Activated naive CD8-positive, alpha-beta T cell (primary cell): ENCODE results near the gene PWWP2A.

Experiments
- H3K27ac Mint-ChIP-seq: one replicate; pipeline ENCODE4 v1.8.0; 2021; ENCODE audit warnings: mixed read lengths
- H3K27me3 Mint-ChIP-seq: one replicate; pipeline ENCODE4 v1.8.0; 2021; ENCODE audit warnings: mixed read lengths
- H3K36me3 Mint-ChIP-seq: one replicate; pipeline ENCODE4 v1.8.0; 2021; ENCODE audit warnings: mixed read lengths
- H3K4me1 Mint-ChIP-seq: one replicate; pipeline ENCODE4 v1.8.0; 2021; ENCODE audit warnings: low read depth, mixed read lengths
- H3K4me3 Mint-ChIP-seq: one replicate; pipeline ENCODE4 v1.8.0; 2021; ENCODE audit warnings: mild to moderate bottlenecking, mixed read lengths
- H3K9me3 Mint-ChIP-seq: one replicate; pipeline ENCODE4 v1.8.0; 2021; ENCODE audit warnings: low read depth, mixed read lengths

Gene PWWP2A

DNA sequence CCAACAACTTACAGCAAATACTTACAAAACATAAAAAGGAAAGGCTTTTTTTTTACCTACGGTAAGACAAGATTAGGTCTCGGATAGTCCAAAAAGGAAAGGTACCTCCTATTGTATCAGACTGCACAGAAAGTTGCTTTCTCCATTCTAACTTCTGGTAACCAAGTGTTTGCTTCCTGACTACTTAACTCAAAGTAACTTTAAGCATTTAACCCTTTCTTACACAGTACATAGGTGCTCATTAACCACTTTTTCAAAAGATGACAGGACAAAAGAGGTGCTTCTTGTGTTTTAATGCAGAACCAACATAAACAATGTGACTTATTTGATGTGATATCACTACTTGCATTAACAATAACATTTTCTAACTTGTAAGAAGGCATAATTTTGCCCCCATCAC lies 23.1 kb downstream of the PWWP2A start:
- H3K4me3 Mint-ChIP-seq = no peak overlapping the region
- H3K4me1 Mint-ChIP-seq = peaks cover 10% of the 10 kb centered on the region
- H3K9me3 Mint-ChIP-seq = no peaks in the 10 kb centered on the region
- H3K27ac Mint-ChIP-seq = no peak overlapping the region
- H3K27me3 Mint-ChIP-seq = no peaks in the 10 kb centered on the region
- peaks cover 21% of the 10 kb centered on the region for H3K36me3 Mint-ChIP-seq

DNA sequence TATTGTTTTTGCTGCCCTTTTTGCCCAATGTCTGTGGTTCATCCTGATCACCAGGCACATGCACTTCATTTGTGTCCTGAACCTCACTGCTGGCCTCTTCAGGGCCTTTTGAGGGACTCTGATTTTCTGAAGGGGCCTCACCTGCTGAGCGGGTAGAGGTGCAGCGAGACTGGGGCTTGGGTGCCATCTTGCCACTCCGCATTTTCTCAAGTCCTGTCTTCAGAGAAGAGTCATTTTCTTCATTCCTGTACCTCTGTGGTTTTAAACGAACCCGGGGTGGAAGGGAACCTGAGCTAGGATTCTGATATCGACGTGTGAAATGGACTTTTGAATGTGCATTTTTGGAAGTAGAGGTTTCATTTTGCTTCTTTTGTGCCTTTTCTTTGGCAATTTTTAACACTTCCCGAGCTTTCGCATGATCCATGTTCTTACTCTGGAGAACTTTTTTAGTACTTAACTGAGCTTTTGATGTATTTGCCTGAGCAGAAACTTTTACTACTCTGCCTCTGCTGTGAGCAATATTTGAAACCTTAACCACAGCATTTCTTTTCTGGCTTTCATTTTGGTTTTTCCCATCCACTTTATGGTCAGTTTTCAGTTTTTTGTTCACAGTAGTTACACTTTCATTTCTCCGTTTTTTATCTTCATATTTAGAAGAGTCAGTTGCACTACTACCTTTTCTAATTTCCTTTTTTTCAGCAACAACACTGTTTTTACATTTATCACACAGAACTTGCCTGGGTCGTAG lies 26.1 kb downstream of the PWWP2A start:
- Mint-ChIP-seq H3K9me3 (no peaks in the 10 kb centered on the region), H3K27me3 (no peaks in the 10 kb centered on the region), H3K4me1 (peaks cover 7% of the 10 kb centered on the region), H3K27ac (no peak overlapping the region), H3K36me3 (peaks cover 25% of the 10 kb centered on the region), H3K4me3 (no peak overlapping the region)

DNA sequence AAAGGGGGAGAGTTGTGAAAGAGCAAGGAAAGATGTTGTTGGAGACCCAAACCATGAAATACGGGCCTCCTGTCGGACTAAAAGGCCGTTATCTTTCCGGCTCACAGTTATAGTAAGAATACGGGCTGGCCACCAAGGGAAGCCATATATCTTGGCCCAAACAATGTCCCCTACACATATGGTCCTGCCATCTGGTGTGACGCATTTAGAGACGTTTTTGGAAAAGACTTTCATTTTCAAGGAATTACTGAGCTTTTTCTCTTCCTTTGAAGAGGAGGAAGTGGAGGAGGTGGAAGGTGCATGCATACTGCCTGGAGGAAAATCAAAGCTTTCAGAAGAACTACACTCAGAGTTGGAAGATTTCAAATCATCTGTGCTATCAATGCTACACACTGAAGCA lies 26.7 kb downstream of the PWWP2A start:
- no peak overlapping the region for H3K4me3 Mint-ChIP-seq
- no peak overlapping the region for H3K27ac Mint-ChIP-seq
- peaks cover 5% of the 10 kb centered on the region for H3K4me1 Mint-ChIP-seq
- peaks cover 25% of the 10 kb centered on the region for H3K36me3 Mint-ChIP-seq
- no peaks in the 10 kb centered on the region for H3K27me3 Mint-ChIP-seq
- no peaks in the 10 kb centered on the region for H3K9me3 Mint-ChIP-seq

DNA sequence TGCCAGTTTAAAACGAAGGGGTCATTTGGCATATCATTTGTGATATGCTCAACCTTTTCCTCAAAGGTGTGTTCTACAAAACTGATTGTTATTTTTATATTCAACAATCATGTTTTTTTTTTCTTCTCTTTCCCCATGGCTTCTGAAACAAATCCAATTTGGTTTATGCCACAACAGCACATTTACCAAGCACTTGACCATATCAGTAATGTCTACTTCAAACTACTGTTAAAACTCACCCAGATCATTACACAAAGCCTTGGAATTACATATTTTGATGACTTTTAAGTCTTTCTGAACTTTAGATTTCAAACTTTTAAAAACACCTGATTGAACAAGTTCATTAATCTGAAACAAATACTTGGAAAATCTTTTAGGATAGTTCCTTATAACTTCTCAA lies 29.2 kb downstream of the PWWP2A start:
- H3K36me3 Mint-ChIP-seq = peaks cover 25% of the 10 kb centered on the region
- H3K27me3 Mint-ChIP-seq = no peaks in the 10 kb centered on the region
- no peaks in the 10 kb centered on the region for H3K9me3 Mint-ChIP-seq
- H3K27ac Mint-ChIP-seq = no peak overlapping the region
- no peak overlapping the region for H3K4me3 Mint-ChIP-seq
- peaks cover 5% of the 10 kb centered on the region for H3K4me1 Mint-ChIP-seq

DNA sequence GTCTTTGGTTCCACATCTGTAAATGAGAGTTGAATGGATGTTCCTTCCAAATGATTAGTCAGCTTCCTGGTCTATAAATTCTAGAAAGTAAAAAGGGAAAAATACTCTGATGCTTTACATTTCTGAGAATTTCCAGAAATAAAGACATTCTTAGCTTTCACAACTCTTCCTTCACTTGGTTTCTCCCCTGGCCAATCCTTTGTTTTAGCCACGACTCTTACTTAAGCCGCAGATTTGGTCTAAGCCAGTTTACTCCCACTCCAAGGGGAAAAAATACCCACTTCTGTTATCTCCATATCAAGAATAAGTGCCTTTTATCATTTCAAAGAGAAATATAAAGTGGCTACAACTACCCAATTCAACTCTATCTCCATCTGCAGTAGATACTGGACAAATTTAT lies 29.7 kb downstream of the PWWP2A start:
- H3K4me1 Mint-ChIP-seq = peaks cover 5% of the 10 kb centered on the region
- no peak overlapping the region for H3K27ac Mint-ChIP-seq
- H3K27me3 Mint-ChIP-seq = no peaks in the 10 kb centered on the region
- H3K9me3 Mint-ChIP-seq = no peaks in the 10 kb centered on the region
- no peak overlapping the region for H3K4me3 Mint-ChIP-seq
- peaks cover 25% of the 10 kb centered on the region for H3K36me3 Mint-ChIP-seq

DNA sequence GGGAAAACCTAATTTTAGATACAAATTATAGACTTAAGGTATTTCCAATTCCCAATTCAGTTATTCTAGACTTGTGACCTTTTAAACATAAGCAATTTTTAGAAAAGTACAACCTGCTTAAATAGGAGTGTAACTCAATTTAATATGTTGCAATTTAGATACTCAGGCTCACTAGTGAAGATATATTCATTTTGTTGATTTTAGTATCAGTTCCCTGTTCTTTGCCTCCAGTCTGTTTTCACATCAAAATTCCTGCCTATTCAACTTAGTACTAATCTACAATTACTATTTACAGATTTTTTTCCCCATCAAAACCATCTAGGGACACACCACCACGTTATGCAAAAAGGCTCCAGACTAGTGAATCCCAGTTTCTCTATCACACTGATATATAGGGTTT lies 30.4 kb downstream of the PWWP2A start:
- peaks cover 20% of the 10 kb centered on the region for H3K36me3 Mint-ChIP-seq
- H3K27ac Mint-ChIP-seq = no peak overlapping the region
- H3K4me1 Mint-ChIP-seq = peaks cover 3% of the 10 kb centered on the region
- no peaks in the 10 kb centered on the region for H3K27me3 Mint-ChIP-seq
- no peak overlapping the region for H3K4me3 Mint-ChIP-seq
- no peaks in the 10 kb centered on the region for H3K9me3 Mint-ChIP-seq

DNA sequence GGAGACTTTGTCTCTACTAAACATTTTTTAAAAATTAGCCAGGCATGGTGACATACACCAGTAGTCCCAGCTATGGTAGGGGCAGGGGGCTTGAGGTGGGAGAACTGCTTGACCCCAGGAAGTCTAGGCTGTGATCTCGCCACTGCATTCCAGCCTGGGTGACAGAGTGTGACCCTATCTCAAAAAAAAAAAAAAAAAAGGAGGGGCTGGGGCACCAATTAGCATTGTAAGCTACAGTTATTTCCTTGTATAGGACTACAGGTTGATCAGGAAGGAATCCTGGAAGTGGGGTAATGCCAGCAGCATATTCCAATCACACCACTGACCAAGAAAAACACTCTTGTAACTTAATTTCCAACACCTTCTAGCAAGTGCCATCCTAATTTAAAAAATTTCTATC lies 32.1 kb downstream of the PWWP2A start:
- Mint-ChIP-seq H3K36me3 (peaks cover 8% of the 10 kb centered on the region), H3K4me3 (no peak overlapping the region), H3K27ac (no peak overlapping the region), H3K4me1 (no peaks in the 10 kb centered on the region), H3K9me3 (no peaks in the 10 kb centered on the region), H3K27me3 (no peaks in the 10 kb centered on the region)

DNA sequence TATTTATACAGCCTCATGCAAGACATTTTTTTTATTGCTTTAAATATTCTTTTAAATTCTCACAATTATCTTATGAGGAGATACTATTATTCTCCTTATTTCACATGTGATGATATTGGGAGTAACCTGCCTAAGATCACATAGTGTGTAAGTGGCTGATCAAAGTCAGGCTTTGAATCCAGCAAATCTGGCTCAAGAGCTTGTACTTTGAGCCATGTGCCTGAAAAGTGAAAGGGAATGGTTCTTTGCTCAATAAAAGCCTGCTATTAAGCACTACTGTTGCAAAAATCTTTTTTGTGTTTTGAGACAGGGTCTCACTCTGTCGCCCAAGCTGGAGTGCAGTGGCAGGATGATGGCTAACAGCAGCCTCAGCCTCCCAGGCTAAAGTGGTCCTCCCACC lies 35.1 kb downstream of the PWWP2A start:
- no peaks in the 10 kb centered on the region for H3K9me3 Mint-ChIP-seq
- no peak overlapping the region for H3K4me3 Mint-ChIP-seq
- H3K27me3 Mint-ChIP-seq = no peaks in the 10 kb centered on the region
- H3K27ac Mint-ChIP-seq = no peak overlapping the region
- no peaks in the 10 kb centered on the region for H3K4me1 Mint-ChIP-seq
- H3K36me3 Mint-ChIP-seq = peaks cover 1% of the 10 kb centered on the region

DNA sequence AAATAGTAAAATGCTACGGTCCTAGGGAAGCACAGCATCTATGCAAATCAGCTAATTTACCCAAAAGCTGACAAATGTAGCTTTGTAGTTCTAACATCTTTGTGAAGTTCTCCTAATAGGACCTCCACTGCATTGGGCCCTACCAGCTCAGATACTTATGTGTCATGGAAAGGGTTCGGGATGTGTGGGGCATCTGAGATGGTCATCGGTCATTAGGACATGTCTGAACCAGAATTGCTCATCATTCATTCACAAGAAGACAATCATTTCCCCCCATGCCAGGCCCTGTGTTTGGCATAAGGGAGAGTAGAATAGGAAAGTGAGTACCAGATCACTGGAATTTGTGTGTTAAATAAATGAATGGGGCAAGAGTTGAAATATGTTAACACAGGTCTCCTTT lies 35.7 kb downstream of the PWWP2A start:
- H3K4me1 Mint-ChIP-seq = no peaks in the 10 kb centered on the region
- no peaks in the 10 kb centered on the region for H3K27me3 Mint-ChIP-seq
- H3K9me3 Mint-ChIP-seq = no peaks in the 10 kb centered on the region
- no peak overlapping the region for H3K4me3 Mint-ChIP-seq
- H3K27ac Mint-ChIP-seq = no peak overlapping the region
- peaks cover 7% of the 10 kb centered on the region for H3K36me3 Mint-ChIP-seq

DNA sequence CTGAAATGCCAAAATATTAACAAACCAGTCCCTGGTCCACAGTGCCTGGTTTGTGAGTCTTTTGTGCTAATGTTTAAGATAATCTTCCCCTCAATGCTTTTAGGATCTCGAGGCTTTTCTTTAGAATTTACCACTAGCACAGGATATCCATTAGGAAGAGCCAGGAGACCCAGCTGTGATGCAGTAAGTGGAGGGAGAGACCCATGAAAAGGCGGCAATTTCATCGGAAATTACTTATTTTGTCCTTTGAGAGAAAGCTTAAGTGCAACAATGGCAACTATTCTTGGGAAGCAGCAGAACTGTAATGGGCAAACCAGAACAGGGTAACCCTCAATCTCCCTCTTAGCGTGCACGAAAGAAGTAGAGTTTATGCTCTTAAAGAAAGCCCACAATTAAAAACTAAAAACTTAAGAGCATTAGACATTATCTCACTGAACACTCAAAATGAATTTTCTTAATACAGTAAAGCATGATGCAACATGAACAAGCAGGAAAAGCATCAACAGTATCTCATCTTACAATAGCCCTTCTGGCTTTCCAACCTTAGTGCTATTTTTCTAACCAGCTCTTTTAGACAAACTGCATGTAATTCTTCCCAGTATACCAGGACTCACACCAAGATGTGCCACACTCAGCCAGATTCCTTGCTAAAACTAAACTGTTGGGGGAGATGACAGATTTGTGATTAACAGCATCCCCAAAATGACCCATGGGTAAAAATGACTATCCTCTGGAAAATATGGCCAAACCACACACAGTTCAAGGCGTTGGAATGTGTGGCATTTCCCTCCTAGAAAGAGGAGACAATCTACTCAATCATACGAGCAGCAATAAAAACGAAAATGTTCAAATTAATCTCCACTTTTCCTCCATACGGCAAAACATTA lies 36.4 kb downstream of the PWWP2A start:
- H3K4me3 Mint-ChIP-seq = no peak overlapping the region
- H3K36me3 Mint-ChIP-seq = peaks cover 9% of the 10 kb centered on the region
- H3K9me3 Mint-ChIP-seq = no peaks in the 10 kb centered on the region
- no peaks in the 10 kb centered on the region for H3K27me3 Mint-ChIP-seq
- H3K27ac Mint-ChIP-seq = no peak overlapping the region
- no peaks in the 10 kb centered on the region for H3K4me1 Mint-ChIP-seq

DNA sequence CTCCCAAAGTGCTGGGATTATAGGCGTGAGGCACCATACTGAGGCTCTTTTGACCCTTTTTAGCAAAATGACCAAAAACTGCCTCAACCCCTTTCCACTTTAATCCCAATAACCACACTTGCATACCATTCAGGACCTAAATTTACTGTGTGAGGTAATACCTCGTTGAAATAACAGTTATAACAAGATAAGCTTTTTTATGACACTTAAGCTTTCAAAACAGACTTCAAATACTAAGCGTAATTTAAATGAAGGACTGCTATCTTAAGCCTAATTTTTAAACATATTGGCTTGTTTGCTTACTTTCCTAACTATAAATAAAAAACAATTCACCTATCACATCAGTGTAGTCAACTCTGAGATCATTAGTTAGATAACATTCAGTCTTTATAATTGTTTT lies 37.8 kb downstream of the PWWP2A start:
- Mint-ChIP-seq H3K27ac (no peak overlapping the region), H3K4me3 (no peak overlapping the region), H3K4me1 (no peaks in the 10 kb centered on the region), H3K27me3 (no peaks in the 10 kb centered on the region), H3K9me3 (no peaks in the 10 kb centered on the region), H3K36me3 (peaks cover 9% of the 10 kb centered on the region)

DNA sequence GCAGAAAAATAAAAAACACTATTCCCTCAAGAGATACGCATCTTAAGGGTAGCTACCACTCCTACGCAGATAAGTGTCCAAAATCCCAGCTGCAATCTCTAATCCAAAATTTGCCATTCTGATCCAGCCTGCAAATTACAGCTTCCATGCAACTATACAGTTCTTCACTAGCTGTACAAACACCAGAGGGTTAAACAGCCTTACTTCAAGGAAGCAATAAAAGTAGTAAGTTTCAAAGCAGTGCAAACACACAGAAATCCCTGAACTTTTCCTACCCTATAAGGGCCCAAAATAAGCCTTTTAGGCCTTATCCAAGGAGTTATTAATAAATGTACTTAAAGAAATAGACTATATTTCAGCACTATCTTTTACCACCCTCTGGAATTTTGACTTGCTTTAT lies 39.5 kb downstream of the PWWP2A start:
- no peak overlapping the region for H3K27ac Mint-ChIP-seq
- H3K4me1 Mint-ChIP-seq = no peaks in the 10 kb centered on the region
- no peaks in the 10 kb centered on the region for H3K27me3 Mint-ChIP-seq
- no peaks in the 10 kb centered on the region for H3K9me3 Mint-ChIP-seq
- no peak overlapping the region for H3K4me3 Mint-ChIP-seq
- peaks cover 9% of the 10 kb centered on the region for H3K36me3 Mint-ChIP-seq

DNA sequence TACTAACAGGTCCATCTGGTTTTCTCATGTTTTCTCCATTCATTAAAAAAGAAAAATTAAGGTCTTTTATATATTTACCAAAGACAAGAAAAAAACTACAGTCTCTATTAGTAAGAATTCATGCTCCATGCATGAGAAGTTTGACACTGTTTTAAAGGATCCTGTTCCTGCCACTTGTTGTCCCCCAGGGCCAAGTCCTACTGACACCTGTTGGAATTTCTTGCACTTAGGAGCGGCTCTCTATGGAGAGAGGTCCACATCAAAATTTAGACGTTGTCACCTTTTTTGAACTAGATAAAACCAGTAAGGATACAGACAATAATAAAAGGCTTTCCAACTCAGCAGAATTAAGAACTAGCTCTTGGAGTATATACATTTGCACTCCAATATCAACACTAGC lies 42.3 kb downstream of the PWWP2A start:
- Mint-ChIP-seq H3K27me3 (no peaks in the 10 kb centered on the region), H3K36me3 (peaks cover 9% of the 10 kb centered on the region), H3K9me3 (no peaks in the 10 kb centered on the region), H3K27ac (no peak overlapping the region), H3K4me3 (no peak overlapping the region), H3K4me1 (no peaks in the 10 kb centered on the region)

DNA sequence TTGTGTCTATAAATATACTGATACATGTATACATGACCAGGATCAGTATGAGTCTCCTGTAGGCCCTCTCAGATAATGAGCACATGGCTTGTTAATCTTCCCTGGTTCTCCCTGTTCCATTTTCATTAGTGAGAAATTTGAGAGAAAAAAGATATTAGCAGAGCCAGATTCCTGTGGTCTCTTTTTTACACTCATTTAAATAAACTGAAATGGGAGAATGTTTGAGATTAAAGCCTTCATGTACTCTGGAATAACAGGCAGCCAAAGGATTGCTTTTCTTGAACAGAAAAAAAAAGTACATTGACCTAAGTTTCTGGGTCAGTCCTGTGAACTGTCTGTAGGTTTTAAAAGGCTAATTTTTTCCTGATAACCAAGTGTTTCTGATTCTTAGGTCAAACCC lies 44.2 kb downstream of the PWWP2A start:
- Mint-ChIP-seq H3K9me3 (no peaks in the 10 kb centered on the region), H3K27ac (no peak overlapping the region), H3K27me3 (no peaks in the 10 kb centered on the region), H3K36me3 (peaks cover 9% of the 10 kb centered on the region), H3K4me1 (no peaks in the 10 kb centered on the region), H3K4me3 (no peak overlapping the region)

DNA sequence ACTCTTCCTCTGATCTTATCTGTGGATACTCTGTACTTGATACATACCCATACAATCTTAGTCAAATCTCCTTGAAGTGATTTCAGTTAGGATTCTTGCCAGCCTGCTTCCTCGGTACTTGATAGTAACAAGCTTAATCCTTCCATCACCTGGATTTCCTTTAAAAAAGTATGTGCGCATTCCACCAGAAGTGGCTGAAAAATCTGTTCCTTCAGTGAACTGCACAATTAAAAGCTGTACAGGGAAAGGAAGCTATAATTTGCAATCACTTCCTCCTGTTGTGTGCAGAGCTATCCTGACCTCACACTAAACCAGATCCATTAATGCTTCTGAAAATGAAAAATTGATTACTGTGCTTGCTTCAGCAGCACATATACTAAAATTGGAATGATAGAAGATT lies 47.3 kb downstream of the PWWP2A start:
- Mint-ChIP-seq H3K36me3 (no peaks in the 10 kb centered on the region), H3K4me3 (no peak overlapping the region), H3K4me1 (no peaks in the 10 kb centered on the region), H3K9me3 (no peaks in the 10 kb centered on the region), H3K27me3 (no peaks in the 10 kb centered on the region), H3K27ac (no peak overlapping the region)
